Lower leg skin (tissue), 4 donors: ENCODE data around the gene ADCY10. TPM values are rescaled to one million over a fixed set of nuclear protein-coding genes. Genes with fewer than 3 reads are reported as not detected.

ENCODE experiments used
- DNase-seq, 2 donors: peaks; one replicate each; pipeline ENCODE4 v3.0.0-alpha.2; 2019; ENCODE audit warnings: low spot score in 2 of 2
- H3K4me3 ChIP-seq: fragments of 200-600 bp; sonication (generic); 2 replicates; pipeline ENCODE4 v1.5.1; 2017; ENCODE audit warnings: mild to moderate bottlenecking, low read depth; ENCODE audit not compliant: poor library complexity, severe bottlenecking
- POLR2A ChIP-seq, 2 donors: fragments of 450-650 bp; IDR thresholded peaks; one replicate each; pipeline ENCODE4 v1.6.1; 2016 to 2017; ENCODE audit warnings: antibody characterized with exemption in 2 of 2, mild to moderate bottlenecking in 1 of 2, moderate library complexity in 1 of 2
- WGBS, 2 donors: methylation state at CpG; one replicate each; pipeline ENCODE4 v1.1.5; 2018; 5-methylcytosine and 5-hydroxymethylcytosine counted together
- intact Hi-C: fragments of 100-400 bp; cut with DNase I; formaldehyde crosslinking; loops from one replicate; pipeline ENCODE4 v1.15.0; 2023; ENCODE audit warnings: low total_unique reads
- total RNA-seq, 4 donors: library from RNA; depleted of rRNA; stranded (reverse); fragments of >200 nt; gene quantifications; one replicate each; pipeline ENCODE4 v1.1.0, GENCODE V29; 2016
- TF ChIP-seq, protein P1 (sequence below), 3 donors: fragments of 450-650 bp; IDR thresholded peaks; one replicate each; pipeline ENCODE4 v1.5.1; 2016; ENCODE audit warnings: antibody characterized with exemption in 3 of 3, mild to moderate bottlenecking in 3 of 3, moderate library complexity in 2 of 3

Gene ADCY10
- total RNA-seq, 4 donors from 2014 or later = 0.07 to 0.10 TPM; not detected in 2

DNA sequence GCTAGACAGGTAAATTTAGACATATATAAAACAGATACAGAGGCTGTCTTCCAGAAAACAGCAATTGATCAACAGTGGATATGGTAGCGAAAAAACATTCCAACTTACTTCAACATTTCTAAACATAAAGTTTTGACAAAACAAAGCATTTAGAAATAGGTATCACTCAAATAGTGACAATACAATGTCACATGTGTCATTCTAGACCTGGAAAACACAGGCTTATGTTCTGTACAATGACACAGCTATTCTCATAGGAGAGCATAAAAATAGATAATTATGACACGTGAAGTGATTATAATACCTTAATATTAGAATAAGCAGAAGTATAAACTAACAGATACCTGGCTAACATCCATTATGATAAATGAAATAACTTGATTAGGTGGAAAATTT, 14.5 kb upstream of the ADCY10 start:
- WGBS, 2 donors = 85 to 86% methylated on average over 2 of the region's 2 CpGs
- intact Hi-C loops = no loop called here
- TF ChIP-seq, protein P1, sequence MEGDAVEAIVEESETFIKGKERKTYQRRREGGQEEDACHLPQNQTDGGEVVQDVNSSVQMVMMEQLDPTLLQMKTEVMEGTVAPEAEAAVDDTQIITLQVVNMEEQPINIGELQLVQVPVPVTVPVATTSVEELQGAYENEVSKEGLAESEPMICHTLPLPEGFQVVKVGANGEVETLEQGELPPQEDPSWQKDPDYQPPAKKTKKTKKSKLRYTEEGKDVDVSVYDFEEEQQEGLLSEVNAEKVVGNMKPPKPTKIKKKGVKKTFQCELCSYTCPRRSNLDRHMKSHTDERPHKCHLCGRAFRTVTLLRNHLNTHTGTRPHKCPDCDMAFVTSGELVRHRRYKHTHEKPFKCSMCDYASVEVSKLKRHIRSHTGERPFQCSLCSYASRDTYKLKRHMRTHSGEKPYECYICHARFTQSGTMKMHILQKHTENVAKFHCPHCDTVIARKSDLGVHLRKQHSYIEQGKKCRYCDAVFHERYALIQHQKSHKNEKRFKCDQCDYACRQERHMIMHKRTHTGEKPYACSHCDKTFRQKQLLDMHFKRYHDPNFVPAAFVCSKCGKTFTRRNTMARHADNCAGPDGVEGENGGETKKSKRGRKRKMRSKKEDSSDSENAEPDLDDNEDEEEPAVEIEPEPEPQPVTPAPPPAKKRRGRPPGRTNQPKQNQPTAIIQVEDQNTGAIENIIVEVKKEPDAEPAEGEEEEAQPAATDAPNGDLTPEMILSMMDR (IDR thresholded peaks at IDR 0.05) = no peak
- no peak for TF ChIP-seq POLR2A (IDR thresholded peaks at IDR 0.05)

DNA sequence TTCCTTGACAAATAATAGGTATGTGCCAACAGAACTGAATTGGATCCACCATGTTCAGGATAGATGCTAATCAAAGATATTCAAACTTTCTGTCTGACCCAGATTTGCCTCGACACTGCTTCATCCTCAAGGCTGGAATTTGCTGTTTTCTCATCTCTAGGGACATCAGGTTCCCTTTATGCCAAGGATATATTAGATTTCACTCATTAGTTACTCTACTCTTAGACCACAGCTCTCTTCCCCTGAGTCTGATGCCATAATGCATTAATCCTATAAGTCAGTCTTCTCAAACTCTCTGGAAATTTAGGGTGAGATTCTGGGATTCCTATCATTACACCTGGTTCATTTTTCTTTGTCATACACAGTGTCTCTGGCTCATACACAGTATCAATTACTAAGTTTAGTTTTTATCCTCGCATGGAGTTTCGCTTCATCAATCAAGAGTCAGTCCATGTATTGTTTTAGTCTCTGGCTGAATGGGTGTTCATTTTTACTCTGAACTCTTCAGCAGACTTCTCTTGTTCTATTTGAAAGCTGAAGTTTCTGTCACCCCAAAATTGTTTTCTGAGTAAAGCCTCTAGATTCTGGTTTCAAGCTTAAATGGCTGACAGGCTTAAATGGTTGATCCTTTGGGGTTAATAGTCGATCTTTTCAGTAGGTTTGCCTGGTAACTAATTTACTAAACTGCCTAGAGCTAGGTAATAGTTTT, 13.3 kb upstream of the ADCY10 start:
- WGBS, 2 donors = 78% methylated on average over 4 of the region's 4 CpGs
- no peak for TF ChIP-seq POLR2A (IDR thresholded peaks at IDR 0.05)
- TF ChIP-seq, protein P1 (IDR thresholded peaks at IDR 0.05) = no peak
- intact Hi-C loops = no loop called here
- H3K4me3 ChIP-seq = no peak overlapping the region
- no peak for DNase-seq

More for the DNA sequence above, 14.5 kb upstream of the ADCY10 start:
- no peak for DNase-seq
- no peak overlapping the region for H3K4me3 ChIP-seq

DNA sequence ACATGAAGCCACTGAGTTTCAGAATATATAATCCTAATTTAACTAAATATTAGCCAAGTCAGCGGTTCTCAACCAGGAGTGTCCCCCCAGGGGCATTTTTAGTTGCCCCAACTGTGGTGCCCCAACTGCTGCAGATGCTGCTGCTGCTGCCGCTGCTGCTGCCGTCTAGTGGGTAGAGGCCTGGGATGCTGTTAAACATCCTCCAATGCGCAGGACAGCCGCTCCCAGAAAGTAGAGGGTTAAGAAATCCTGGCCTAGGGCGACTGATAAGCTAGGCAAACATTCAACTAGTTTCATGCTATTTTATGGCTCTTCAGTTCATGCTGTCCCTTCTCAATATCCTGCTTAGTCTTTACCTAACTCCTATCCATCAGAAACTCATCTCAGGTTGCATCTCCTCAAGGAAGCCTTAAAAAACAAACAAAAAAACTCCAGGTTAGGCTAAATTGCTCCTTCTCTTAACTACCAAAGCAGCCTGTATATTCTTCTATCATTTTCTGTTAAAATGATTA, 12.6 kb upstream of the ADCY10 start:
- H3K4me3 ChIP-seq = no peak overlapping the region
- TF ChIP-seq, protein P1 (IDR thresholded peaks at IDR 0.05) = no peak
- 85 to 86% methylated on average over 6 of the region's 6 CpGs for WGBS, 2 donors
- DNase-seq = no peak
- intact Hi-C loops = no loop called here

DNA sequence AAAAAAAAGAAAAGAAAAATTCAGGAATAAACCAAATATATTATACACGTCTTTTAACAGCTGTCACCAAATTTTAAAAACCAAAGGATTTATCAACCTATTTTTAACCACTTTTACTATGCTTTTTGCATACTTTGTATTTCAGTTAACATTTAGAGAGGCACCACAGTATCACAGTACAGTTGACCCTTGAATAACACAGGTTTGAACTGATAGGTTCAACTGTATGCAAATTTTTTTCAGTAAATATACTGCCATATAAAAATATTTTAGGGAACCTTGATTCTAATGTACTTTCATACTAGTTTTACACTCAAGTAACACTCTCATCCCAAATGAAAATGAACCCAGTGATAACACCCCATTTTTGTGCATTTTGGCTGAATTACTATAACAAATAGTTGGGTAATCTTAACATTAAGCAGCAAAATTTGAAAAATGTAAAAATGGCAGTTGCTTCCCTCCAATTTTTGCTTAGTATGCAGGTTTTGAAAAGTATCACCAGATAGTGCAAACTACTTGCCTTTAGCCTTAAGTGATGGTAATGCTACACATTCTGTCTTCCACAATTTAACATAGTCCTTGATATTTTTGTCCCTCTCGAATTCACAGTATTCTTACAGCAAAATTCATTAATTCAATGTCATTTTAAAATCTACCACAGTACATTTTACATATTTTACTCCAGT, 10.8 kb upstream of the ADCY10 start:
- intact Hi-C loops = no loop called here
- DNase-seq = no peak

DNA sequence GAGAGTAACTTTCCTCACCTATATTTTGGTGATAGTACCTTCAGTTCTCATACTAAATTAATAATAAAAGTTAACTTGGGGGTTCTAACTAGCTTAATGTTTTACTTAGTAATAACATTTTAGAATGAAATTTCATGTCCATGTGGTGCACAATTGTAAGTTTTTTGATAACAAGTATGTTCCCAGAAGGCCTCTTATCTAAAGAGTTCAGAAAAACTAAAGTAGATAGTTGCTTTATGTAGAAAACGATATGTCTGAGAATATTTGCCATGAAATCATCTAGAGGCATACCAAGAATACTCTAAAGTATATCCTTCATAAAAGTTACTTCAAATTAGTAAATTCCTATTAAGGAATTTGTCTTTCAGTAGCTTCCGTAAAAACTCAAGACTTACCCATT, 10.2 kb upstream of the ADCY10 start:
- intact Hi-C loops = no loop called here
- no peak overlapping the region for H3K4me3 ChIP-seq
- WGBS, 2 donors = 95 to 98% methylated on average over 2 of the region's 2 CpGs
- DNase-seq = no peak
- no peak for TF ChIP-seq POLR2A (IDR thresholded peaks at IDR 0.05)
- TF ChIP-seq, protein P1 (IDR thresholded peaks at IDR 0.05) = no peak

More for the DNA sequence above, 10.8 kb upstream of the ADCY10 start:
- no peak overlapping the region for H3K4me3 ChIP-seq
- no peak for TF ChIP-seq POLR2A (IDR thresholded peaks at IDR 0.05)
- TF ChIP-seq, protein P1 (IDR thresholded peaks at IDR 0.05) = no peak
- 89 to 93% methylated on average over 2 of the region's 2 CpGs for WGBS, 2 donors
